DMS153 (cell line): Measurements from ENCODE around the gene EIPR1.
"Not testable (repeated sequence)": the region's sequence is repeated elsewhere in the genome, so short reads cannot be mapped to it uniquely, and the experiment has no call there.

Source experiments
- DNase-seq: peaks from one replicate; lab custom pipeline; 2025; lab: John Stamatoyannopoulos, UW

Gene EIPR1

DNA sequence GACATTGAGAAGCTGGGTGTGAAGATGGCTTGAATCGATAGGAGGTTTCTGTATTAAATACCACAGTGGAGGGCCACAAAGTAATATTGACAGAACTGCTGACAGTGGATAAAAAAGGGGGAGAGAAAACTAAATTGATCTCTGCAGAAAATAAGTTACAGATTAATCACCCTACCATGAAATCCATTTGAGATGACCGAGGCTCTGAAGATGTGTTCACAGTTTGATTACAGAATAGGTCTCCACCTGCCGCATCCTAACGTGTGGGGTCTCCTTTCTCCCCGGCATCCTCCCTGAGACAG is 165.6 kb downstream of the EIPR1 start:
- DNase-seq: no peak

DNA sequence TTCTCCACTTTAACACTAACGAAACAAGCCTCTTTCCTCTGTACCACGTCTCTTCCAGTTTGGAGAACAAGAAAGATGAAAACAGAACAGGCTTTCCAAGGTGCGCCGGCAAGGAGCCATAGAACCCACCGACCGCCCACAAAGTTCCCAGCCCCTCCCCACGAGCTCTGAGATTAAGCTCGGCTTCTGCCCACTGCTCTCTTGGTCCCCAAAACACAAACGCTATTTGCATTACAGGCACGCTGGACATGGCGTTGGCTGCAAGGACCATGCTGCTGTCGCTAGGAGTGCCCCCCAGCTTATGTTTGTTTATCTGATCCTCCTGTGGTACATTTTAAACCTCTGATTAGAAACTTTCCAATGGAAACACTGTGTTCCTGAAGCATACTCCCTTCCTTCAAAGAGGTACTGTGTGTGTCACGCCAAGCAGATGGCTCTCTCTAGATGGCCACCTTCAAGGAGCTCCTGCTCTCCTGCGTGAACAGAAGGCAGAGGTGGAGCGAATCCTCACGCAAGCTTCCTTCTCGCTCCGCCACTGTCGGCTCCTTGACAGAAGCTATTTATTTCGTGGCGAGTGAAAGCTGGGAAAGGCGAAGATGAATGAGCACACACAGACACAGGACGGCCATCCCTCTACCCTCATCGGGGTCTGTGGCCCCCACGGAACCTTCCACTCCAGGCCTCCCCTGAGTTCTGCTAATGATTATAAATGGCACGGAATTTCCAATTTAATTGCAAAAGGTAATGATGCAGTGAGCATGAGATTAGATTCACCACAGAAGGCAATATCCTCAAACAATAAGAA is 166.2 kb downstream of the EIPR1 start:
- DNase-seq: no peak

- DNase-seq: no peak
Measured at GRCh38 chr2:3210257-3210656, 167.4 kb downstream of the EIPR1 start.

DNA sequence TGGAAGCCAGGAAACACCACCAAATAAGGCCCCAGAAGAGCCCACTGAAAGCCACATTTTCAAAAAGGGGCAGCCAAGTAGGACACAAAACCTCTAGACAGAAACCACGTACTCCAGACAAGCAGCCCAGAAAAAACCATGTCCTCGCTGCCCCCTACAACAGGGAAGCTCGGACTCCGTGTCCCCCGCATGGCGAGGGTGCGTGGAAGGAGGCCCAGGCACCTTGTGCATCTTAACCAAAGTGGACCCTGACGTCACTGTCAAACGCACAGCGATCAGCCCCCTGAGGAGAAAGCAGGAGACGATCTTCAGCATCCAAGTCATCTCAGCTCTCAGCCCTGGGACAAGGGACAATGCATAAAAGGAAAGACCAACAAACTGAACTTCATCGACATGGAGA is 168.4 kb downstream of the EIPR1 start:
- no peak for DNase-seq

DNA sequence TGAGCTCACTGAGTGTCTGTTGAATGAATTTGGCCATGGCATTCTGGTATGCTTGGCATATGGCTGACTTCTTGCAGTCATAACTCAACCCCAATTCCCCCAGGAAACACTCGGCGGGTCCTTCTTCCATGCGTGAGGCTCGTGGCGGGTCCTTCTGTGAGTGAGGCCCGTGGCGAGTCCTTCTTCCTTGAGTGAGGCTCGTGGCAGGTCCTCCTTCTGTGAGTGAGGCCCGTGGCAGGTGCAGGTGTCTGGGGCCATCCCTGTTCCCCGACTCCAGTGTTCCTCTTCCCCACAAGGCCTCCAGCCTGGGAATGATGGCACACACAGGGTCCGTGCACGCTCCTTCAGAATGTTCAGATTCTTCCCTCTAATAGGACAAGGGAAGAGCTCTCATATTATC is 169.0 kb downstream of the EIPR1 start:
- DNase-seq: no peak

DNA sequence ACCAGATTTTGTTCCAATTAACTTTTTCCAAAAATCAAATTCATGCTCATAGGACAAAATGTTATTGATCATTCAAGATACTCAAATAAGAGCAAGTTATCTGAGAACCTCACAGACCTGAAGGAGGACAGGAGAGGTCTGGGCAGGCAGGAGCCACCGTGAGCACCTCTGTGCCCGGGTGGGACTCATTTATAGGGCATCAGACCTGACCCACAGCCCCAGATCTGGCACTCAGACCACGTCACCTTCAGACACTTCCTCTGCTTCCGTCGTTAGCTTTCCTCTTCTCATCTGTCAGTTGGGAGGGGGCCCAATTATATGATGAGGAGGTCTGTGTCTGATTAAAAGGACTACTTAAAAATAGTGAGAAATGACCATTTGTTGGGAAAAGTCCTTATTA is 169.4 kb downstream of the EIPR1 start:
- no peak for DNase-seq

GRCh38 chr2:3207091-3207491 is 170.5 kb downstream of the EIPR1 start:
- DNase-seq: no peak

GRCh38 chr2:3205845-3206244 is 171.8 kb downstream of the EIPR1 start:
- no peak for DNase-seq

GRCh38 chr2:3204031-3204821 is 173.4 kb downstream of the EIPR1 start:
- no peak for DNase-seq

DNA sequence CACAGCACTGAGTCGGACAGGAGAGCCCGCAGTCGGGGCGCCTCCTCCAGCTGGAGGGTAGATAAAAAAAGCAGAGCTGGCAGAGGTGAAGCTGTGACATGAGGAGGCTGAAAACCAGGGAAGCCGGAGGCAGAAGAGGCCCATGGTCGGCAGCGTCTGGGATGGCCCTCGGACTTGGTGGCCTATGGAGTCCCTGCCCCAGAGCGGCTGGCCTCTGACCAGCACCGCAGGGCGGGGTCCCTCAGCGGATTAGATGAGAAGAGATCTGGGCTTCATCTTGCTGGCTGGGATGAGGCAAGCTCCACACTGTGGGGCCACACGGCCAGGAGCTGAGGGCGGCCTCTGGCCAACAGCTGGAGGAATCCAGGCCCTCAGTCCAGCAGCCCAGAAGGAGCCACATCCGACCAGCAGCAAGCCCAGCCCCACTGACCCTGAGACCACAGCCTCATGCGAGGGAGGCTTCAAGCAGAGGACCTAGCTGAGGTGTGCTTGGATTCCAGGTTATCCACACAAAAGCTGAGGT is 174.1 kb downstream of the EIPR1 start:
- no peak for DNase-seq

- no peak for DNase-seq
Measured at GRCh38 chr2:3202926-3203325, 174.7 kb downstream of the EIPR1 start.

DNA sequence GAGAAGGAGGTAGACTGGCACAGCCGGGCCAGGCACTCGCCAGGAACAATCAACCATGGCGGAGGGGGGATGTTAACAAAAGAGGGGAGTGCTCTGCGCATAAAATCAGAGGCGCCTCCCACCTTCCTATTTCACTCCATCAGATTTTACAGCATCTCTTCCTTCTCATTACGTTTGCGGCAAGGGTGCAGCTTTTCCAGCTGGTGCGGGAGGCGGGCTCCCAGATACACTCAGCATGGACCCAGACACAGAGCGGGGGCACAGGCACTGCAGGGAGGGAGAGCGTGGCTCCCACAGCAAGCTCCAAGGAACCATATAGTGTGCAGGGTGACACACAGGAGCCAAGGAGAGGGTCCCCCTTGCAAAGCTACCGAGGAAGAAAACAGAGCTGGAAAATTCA is 176.3 kb downstream of the EIPR1 start:
- DNase-seq: no peak

- no peak for DNase-seq
Measured at GRCh38 chr2:3200420-3200939, 177.1 kb downstream of the EIPR1 start.

DNA sequence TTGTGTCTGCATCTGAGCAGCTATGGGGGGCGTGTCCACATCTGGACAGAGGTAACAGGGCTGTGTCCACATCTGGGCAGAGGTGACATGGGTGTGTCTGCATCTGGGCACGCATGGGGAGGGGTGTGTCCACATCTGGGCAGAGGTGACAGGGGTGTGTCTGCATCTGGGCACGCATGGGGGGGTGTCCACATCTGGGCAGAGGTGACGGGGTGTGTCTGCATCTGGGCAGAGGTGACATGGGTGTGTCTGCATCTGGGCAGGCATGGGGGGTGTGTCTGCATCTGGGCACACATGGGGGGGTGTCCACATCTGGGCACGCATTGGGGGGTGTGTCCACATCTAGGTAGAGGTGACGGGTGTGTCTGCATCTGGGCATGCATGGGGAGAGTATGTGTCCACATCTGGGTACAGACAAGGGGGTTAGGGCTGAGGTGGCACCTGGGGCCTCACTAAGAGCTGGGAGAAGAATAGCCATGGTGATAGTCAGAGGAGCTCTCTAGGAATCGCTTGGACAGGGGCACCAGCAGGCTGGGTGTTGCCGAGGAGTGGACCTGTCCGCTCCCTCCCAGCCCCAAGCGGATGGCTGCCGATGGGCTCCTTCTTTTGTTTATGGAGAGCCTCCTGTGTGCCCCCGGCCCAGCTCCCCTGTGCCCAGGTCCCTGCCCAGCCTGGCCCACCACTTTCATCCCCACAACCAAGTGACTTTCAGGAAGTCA is 177.8 kb downstream of the EIPR1 start:
- no peak for DNase-seq

DNA sequence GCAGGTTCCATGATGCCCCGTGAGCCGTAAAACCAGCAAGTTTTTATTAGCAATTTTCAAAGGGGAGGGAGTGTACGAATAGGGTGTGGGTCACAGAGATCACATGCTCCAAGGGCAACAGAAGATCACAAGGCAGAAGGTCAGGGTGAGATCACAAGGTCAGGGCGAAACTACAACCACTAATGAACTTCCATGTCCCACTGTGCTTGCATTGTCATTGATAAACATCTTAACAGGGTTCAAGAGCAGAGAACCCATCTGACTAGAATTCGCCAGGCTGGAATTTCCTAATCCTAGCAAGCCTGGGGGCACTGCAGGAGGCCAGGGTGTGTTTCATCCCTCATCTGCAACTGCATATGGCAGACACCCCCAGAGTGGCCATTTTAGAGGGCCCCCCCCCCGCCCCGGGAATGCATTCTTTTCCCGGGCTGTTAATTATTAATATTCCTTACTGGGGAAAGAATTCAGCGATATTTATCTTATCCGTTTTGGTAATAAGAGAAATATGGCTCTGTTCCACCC is 178.9 kb downstream of the EIPR1 start:
- not testable (repeated sequence) for DNase-seq

- no peak for DNase-seq
Measured at GRCh38 chr2:3198119-3198518, 179.5 kb downstream of the EIPR1 start.

DNA sequence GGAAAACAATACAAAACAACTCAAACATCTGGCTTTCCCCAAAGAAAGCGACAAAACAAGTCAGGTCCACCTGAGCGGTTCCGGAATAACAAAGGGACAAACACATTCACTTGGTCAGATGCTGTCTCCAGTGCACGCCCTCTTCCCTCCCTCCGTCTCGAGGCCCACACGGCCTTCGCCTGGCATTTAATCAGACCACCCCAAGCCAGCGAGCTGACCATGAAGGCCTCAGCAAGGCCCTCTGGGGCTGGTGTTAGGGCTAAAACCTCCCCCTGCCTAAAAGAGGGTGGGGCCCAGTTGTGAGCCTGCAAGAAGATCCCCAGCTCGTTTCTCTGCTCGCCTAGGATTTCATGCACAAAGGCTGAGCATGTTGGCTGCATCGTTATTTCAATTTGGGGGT is 180.3 kb downstream of the EIPR1 start:
- DNase-seq: no peak

DNA sequence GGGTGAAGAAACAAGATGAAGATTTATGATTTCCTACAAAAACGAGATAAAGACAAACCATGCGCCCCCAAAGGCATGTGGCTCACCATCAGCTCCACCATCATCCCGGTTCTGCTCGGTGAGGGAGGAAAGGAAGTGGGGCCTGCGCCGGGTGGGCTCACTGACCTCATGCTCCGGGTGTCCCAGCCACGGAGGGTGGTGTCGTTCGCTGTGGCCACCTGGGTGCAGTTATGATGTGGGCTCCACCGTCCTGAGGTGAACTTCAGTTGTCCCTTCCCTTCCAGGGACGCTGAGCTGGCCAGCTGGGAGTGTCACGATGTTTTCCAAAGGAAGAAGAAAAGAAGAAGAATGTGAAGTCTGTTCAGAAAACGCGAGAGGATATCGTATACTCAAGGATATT is 180.9 kb downstream of the EIPR1 start:
- no peak for DNase-seq

DNA sequence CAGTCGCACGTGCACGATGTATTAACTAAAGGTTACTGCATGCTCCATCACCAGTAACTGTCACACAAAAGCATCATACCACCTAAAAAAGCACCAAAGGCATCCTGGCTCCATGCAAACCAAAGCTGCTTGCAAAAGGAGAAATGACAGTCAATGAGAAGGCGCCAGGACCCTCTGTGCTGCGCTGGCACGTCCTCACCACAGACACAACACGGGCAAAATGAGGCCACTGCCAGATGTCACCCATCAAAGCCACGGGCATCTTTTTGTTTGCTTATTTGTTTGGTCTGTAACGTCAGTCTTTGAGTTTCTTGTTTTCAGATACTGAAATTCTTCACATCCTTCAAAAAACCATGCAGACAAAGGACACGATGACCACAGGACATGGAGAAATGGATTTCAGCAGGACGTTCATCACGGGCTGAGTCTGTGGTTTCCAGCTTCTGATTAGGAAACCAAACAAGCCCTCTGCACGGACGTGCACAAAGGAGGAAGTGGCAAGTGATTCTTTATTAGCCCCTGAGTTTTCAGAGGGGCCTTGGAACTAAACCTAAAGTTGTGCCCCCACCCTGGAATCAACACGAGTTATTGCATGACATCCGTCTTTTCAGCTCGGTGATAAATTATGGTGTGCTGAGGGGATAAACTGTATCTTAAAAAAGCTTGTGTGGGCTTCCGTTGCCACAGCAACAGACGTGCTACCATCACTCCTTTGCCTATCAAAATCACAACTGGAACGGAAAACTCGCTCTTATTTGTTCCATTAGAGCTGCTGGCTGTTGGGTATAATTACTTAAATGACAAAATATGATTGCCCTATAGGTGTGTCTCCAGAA is 181.8 kb downstream of the EIPR1 start:
- no peak for DNase-seq

GRCh38 chr2:3194828-3195227 is 182.8 kb downstream of the EIPR1 start:
- no peak for DNase-seq
